ENCODE measurements around the gene PDZD7. TPM values are rescaled to one million over a fixed set of nuclear protein-coding genes. Genes with fewer than 3 reads are reported as not detected.

Gene PDZD7
- total and polyA plus RNA-seq, 2 of the 8 experiments (the other 6 are each of a cell fraction or from before 2014, with no cell fraction given): 0.88 to 1.6 TPM

DNA sequence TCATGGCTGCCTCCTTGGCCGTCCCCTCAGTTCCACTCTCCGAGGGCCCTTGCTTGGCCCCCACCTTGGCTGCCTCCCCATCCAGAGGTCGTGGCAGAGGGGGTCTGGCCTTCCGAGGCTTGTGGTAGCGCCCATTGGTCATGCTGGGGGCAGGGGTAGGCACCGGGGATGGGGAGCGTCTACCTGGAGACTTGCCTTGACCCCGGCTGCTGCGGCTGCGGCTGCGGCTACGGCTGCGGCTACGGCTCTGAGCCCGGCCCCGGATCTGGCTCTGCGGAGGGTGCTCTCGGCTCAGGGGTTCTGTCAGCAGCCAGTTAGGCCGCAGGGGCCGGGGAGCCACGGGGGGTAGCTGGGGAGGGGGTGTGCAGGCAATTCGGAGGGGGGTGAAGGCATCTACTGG is 20.6 kb downstream of the PDZD7 start:
- Histone ChIP-seq H3K27ac (ENCODE audit: low read depth, low read length) (no peak overlapping the region), H4K20me1 (replicated peaks in 1 of 2; ENCODE audit: control insufficient read depth in 1 of 2, insufficient read depth in 2 of 2, low read length in 2 of 2) (peaks cover 2 to 9% of the 10 kb centered on the region in 2 experiments), H3K79me2 (ENCODE audit: control insufficient read depth in 1 of 2, insufficient read depth in 2 of 2, low read length in 2 of 2) (no peaks in the 10 kb centered on the region), H3K23ac (ENCODE audit: insufficient read length) (no peak overlapping the region), H3K14ac (ENCODE audit: insufficient read length) (no peak overlapping the region), H2BK20ac (ENCODE audit: low read length) (no peak overlapping the region), H3K36me3 (ENCODE audit: control insufficient read depth in 2 of 4, insufficient read depth in 4 of 4, low read length in 3 of 4) (peaks cover 6 to 23% (median 14%) of the 10 kb centered on the region in 4 experiments; a peak in 6 of 8 replicates), H3K23me2 (ENCODE audit: low read depth, low read length) (no peaks in the 10 kb centered on the region), H3K4me1 (replicated peaks in 1 of 4; ENCODE audit: control insufficient read depth in 3 of 4, insufficient read depth in 4 of 4, low read length in 3 of 4) (peaks cover 0 to 12% (median 7%) of the 10 kb centered on the region in 4 experiments; a peak in 4 of 7 replicates), H4K91ac (replicated peaks; ENCODE audit: insufficient read length, low read length) (no peak overlapping the region), H3K4me3 (ENCODE audit: extremely low read depth in 1 of 4, insufficient read depth in 2 of 4, low read depth in 3 of 4, low read length in 4 of 4) (no peak overlapping the region), H3K9me3 (ENCODE audit: insufficient read depth in 2 of 2, low read depth in 1 of 2, low read length in 1 of 2) (no peaks in the 10 kb centered on the region), H3K9ac (replicated peaks in 1 of 4; ENCODE audit: extremely low read depth in 1 of 4, low read depth in 3 of 4, low read length in 3 of 4) (no peak overlapping the region), H2AK5ac (ENCODE audit: low read depth, low read length) (no peak overlapping the region), H4K5ac (ENCODE audit: insufficient read length, low read depth, low read length) (no peak overlapping the region), H2BK12ac (ENCODE audit: low read depth, low read length) (no peak overlapping the region), H2BK120ac (replicated peaks; ENCODE audit: low read depth, low read length) (no peak overlapping the region), H3K27me3 (replicated peaks in 1 of 4; ENCODE audit: control insufficient read depth in 3 of 4, extremely low read depth in 1 of 4, insufficient read depth in 3 of 4, low read length in 3 of 4) (peaks cover 0 to 3% (median 3%) of the 10 kb centered on the region in 4 experiments; a peak in 2 of 7 replicates), H4K8ac (ENCODE audit: extremely low read depth, insufficient read depth, low read length) (no peak overlapping the region), H3K4ac (replicated peaks; ENCODE audit: insufficient read length, low read depth, low read length) (no peak overlapping the region), H3K18ac (ENCODE audit: extremely low read depth, low read length) (no peak overlapping the region; the same call in 1 of the 2 replicates), H3K4me2 (ENCODE audit: insufficient read depth in 1 of 2, low read depth in 2 of 2, low read length in 2 of 2) (no peak overlapping the region), H2AFZ (ENCODE audit: low read length) (no peak overlapping the region), H3K56ac (replicated peaks; ENCODE audit: insufficient read length, low read depth, low read length) (no peak overlapping the region), H2BK15ac (ENCODE audit: low read length) (no peak overlapping the region), H3K79me1 (ENCODE audit: low read depth, low read length) (no peaks in the 10 kb centered on the region), H2BK5ac (ENCODE audit: low read depth, low read length) (no peak overlapping the region)
- WGBS, 2 experiments (ENCODE audit: extremely low coverage in 1 of 2, insufficient coverage in 1 of 2, insufficient read length in 1 of 2, insufficient replicate concordance in 2 of 2, low coverage in 1 of 2, low lambda C conversion rate in 2 of 2, missing lambda C conversion rate in 1 of 2): 96% methylated on average over 20 of the region's 22 CpGs; no CpG with 5 or more reads in 1 of the 2 experiments
- ChIA-PET POLR2A (ENCODE audit: partially characterized antibody) (interaction anchor here (1.4 to 7.5 kb wide), 2 partner anchors 12 to 21 kb away, joined by 7 to 143 read pairs; partner anchors contain the start of genes LZTS2, PDZD7 and SFXN3), CTCF (ENCODE audit: partially characterized antibody) (interaction anchor here (0.6 to 26.8 kb wide), 15 partner anchors 7 to 447 kb away, joined by 3 to 464 read pairs (median 4); partner anchors contain the start of genes LZTS2, MRPL43, PDZD7 and SFXN3)
- TF ChIP-seq RBBP5 (IDR thresholded peaks at IDR 0.05; ENCODE audit: borderline replicate concordance, low read depth, low read length): no peak
- no peak for TF ChIP-seq RXRA (IDR thresholded peaks at IDR 0.05; ENCODE audit: insufficient read depth, low read depth, low read length)
- no peak for TF ChIP-seq SIRT6 (IDR thresholded peaks at IDR 0.05; ENCODE audit: low read length)
- TF ChIP-seq, protein P1, sequence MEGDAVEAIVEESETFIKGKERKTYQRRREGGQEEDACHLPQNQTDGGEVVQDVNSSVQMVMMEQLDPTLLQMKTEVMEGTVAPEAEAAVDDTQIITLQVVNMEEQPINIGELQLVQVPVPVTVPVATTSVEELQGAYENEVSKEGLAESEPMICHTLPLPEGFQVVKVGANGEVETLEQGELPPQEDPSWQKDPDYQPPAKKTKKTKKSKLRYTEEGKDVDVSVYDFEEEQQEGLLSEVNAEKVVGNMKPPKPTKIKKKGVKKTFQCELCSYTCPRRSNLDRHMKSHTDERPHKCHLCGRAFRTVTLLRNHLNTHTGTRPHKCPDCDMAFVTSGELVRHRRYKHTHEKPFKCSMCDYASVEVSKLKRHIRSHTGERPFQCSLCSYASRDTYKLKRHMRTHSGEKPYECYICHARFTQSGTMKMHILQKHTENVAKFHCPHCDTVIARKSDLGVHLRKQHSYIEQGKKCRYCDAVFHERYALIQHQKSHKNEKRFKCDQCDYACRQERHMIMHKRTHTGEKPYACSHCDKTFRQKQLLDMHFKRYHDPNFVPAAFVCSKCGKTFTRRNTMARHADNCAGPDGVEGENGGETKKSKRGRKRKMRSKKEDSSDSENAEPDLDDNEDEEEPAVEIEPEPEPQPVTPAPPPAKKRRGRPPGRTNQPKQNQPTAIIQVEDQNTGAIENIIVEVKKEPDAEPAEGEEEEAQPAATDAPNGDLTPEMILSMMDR (IDR thresholded peaks at IDR 0.05; ENCODE audit: control extremely low read depth in 1 of 3, insufficient read depth in 1 of 3, low read depth in 1 of 3, low read length in 3 of 3): peak in 1 of 3 experiments; percentile 2; a peak in 1 of 4 replicates
- DNase-seq (ENCODE audit: low read depth in 1 of 2, low spot score in 2 of 2) (peak in 1 of 2 experiments; percentile 44), FAIRE-seq (no peak)

Measured in H1 (cell line).